NCI-H526 (cell line): ENCODE data around the gene TUBB.
"Not testable (repeated sequence)": the region's sequence is repeated elsewhere in the genome, so short reads cannot be mapped to it uniquely, and the experiment has no call there.

Experiments
- DNase-seq, 2 experiments: peaks; one replicate each; lab custom pipeline; 2025; lab: John Stamatoyannopoulos, UW

TUBB gene

DNA sequence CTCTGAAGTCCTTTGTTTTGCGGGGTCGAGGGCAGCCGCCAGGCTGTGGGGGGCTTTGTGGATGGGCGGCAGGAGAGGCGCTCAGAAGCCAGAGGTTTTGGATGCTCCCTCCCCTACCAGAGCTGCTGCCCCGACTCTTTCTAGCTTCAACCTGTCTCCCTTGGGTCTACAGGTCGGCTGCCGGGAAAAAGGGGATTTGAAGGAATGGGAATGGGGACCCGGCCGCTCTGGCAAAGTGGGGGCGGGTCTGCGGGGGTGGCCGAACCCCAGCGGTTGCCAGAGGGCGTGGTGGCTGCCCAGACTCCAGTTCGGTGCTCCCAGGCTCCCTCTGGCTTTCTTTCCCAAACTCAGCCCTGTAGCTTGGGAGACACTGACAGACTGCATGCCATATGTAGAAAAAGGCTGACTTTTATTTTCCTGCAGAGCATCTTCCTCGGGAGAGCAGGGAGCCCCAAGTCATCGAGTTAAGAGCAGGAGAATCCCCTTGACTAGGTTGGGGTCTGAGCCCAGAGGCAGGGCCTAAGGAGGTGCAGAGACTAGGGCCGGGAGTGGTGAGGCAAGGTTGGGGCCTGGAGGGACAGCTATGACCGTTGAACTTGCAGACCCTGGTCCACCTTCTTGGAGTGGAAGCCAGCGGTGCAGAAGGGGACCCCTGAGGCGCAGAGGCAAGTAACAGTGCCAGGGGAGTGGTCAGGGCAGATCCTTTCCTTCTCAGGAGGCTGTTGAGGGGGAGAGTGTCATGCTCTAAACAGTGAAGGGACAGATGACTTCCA lies 32.3 kb upstream of the TUBB start:
- DNase-seq = peak in 1 of 2 experiments; percentile 63

DNA sequence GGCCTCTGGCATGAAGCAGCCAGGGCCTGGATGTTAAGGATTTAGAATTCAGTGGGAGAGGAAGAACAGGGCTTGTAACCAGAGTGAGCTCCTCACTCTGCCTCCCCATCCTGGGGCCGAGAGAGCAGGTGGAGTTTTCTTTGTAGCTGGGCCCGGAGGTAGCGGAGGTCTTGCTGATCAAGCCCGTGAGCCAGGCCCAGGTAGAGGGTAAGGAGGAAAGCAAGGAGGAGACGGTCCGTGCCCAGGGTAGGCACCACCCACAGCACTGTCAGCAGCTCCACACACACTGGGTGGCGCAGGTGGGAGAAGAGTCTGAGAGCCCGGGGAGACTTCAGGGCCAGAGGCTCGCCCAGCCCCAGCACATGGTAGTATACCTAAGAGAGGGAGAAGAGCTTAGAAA lies 31.6 kb upstream of the TUBB start:
- no peak for DNase-seq

DNA sequence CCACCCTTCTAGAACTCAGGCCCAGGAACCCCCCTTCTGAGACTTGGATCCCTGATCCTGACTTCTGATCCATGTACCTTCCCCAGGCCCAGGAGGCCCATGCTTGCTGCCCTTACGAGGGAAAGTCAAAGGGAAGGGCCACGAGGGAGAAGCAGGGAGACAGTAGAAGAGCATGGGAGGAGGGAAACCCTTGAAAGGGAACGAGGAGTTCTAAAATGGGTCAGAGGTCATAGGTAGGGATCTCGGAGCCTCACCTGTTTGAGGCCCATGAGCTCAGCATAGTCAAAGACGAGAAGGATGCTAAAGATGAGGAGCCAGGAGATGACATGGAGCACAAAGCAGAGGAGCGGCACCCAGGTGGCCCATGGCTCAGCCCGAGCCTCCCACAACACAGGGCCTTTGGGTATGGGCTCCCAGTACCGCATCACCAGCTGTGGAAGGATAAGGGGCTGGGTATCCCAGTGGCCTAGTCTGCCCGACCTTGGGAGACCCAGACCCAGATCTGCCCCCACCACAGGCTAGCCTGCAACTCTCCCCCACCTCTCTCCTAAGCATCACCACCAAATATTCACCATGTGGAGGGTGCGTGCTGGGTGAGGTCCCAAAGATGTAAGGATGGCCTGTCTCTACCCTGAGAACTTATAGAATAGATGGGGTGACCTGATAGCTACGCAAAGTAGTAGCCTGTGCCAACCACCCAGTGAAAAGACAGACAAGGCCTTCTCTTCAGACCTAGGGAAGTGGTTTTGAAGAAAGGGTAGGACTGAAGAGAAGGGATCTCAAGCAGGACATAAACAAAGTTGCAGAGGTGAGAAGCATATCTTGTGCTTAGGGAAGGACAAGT lies 30.9 kb upstream of the TUBB start:
- DNase-seq = no peak

DNA sequence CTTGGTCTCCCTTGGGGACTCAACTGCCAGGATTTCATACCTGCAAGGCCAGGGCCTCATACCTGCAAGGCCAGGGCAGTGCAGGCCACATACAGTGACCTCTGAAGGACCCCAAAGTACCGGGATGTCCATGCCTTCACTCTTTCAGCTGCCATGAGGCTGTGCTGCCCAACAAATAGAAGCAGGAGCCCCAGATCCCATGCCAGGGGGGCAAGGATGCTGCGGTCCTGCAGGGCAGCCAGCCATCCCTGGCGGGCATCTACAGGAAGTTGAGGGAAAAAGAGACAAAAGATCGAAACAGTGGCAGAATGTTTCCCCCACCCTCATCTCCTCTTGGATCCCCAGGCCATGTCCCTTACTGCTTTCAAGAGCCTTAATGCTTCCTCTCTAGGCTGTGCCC lies 30.2 kb upstream of the TUBB start:
- DNase-seq = no peak

DNA sequence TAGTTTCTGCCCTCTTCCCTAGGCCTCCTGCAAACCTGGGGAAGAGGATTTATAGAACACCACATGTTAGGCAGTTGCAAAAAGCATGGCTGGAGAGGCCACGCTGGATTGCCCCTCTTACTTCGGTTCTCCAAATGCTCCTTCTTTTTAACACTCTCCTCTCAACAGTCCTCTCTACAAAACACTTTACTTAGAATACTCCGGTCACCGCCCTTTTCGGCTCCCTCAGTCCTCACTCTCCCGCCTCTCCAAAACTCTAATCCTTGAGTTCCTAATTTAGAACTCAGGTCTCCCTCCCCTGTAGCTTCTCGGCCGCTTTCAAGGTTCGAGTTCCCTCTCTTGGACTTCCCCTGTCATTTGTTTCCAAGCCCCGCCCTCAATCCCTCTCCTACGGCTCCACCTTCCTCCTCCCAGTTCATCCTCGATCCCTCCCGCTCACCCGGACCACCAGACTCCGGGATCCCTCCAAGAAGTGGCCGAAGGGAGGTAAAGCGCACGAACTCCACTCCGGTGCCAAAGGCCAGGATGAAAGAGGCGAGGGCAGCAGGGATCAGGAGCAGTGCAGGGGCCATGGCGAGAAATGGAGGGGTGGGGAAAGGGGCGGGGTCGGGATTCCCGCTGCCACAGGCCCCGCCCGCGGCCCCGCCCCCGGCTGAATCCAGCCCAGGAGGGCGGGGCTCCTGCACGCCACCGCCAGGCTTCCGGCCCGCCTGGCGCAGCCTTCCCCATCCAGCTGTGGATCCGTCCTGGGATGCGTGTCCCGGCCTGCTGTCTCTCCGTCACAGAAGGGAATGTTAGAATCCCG lies 29.5 kb upstream of the TUBB start, which contains the start of gene NRM:
TSS of gene NRM (minus strand) at position 582 of the 805 bp plus-strand sequence. CDS start at position 572, 10 bp downstream.
- peak; percentile 66 to 92 for DNase-seq

DNA sequence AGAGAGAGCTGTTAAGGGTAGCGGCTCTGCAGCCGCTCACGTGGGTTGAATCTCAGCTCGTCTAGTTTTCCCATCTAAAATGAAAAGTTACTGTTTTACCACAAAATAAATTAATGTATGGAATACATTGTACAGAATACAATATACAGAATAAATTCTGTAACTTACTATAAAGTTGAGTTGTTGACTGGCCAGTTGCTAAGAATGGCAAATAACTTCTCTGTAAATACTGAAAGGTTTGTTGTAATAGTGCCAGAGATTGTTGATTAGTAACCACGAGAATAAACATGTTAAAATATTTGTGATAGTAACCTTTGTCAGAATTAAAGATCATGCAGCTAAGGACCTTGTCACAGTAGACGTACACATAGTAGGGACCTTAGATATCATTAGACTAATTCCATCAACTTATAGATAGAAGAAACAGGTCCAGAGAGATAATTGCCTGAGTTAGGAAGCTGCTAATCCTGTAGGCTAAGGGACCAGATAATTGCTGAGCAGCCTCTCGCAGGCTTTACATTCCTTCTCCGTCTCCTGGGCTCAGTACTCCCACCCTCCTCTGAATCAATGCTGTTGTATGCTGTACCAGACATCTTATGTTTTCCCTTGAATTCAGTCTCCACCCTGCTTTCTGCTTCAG lies 28.8 kb upstream of the TUBB start:
- no peak for DNase-seq

DNA sequence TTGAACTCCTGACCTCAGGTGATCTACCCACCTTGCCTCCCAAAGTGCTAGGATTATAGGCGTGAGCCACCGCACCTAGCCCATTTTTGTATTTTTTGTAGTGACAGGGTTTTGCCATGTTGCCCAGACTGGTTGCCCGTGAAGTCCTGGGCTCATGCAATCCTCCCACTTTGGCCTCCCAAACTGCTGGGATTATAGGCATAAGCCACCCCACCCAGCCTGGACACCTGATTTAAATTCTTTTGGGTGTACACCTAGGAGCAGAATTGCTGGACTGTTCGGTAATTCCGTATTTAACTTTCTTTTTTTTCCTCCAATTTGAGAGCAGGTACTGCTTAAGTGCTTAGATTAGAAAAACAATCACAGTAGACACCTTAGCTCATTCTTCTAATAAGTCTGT lies 23.7 kb upstream of the TUBB start:
- no peak for DNase-seq

DNA sequence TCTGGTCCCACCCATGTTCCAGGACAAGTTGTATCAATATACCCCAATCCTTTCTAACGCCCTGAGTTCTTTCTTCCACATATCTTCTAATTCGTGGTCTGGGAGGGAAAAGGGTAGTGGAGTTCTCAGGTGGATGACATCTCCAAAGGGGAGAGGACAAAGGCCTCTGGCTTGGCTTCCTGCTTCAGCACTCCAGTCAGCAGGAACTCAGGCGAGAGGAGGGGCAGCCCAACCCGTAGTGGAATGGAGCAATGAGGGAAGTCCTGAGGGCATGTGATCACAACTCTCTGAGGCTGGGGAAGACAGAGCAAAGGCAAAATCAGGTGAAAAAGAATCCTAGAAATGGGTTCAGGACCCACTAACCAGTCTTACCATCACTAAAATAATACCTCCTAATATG lies 19.8 kb upstream of the TUBB start:
- no peak for DNase-seq

DNA sequence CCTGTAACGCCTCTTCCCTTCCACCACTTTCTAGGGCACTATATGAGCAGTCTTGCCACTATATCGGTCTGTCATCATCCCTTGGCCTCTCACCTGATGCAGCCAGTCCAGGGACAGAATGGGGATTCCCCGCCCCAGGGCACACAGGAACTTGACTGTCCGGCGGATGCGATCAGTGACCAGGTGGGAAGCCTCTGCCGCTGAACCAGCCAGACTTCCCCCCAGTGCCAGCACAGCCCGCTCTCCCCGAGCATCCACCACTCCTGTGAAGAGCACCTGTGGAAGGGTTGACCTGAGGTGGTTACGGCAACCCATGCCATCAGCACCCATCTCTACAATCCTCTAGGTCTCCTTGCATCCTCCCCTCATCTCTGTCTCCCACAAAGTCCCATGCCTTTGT lies 17.1 kb upstream of the TUBB start:
- no peak for DNase-seq

DNA sequence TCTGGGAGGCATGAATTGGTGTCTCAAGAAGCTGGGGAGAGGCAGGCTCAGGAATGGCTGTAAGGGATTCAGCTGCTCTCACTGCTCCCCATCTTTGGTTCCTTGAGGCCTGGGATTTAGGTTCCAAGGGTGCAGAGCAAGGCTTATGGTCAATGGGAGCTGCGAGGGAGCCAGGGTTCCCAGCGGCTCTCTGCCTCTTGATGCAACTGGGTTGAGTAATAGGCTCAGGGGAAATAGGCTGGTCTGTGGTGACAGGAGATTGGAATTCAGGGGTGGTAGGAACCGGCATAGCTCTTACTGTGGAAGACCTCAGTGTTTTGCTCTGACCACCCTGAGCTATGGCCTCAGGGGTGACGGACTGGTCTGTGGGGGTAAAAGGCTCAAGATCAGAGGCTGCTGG lies 16.3 kb upstream of the TUBB start:
- no peak for DNase-seq

DNA sequence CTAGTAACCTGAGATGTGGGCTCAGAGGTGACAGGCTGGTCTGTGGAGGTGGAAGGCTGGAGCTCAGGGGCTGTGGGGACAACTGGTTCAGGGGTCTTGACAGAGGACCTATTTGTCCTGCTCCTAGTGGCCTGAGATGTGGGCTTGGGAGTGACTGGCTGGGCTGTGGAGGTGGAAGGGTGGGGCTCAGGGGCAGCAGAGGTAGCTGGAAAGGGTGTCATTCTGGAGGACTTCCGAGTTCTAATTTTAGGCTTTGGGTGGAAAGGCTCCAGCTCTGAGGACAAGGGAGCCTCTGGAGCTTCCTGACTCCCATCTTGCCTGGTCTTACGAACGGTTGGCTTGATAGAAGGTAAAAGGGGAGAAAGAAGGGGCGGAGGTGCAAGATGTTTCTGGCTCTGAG lies 14.5 kb upstream of the TUBB start:
- no peak for DNase-seq

DNA sequence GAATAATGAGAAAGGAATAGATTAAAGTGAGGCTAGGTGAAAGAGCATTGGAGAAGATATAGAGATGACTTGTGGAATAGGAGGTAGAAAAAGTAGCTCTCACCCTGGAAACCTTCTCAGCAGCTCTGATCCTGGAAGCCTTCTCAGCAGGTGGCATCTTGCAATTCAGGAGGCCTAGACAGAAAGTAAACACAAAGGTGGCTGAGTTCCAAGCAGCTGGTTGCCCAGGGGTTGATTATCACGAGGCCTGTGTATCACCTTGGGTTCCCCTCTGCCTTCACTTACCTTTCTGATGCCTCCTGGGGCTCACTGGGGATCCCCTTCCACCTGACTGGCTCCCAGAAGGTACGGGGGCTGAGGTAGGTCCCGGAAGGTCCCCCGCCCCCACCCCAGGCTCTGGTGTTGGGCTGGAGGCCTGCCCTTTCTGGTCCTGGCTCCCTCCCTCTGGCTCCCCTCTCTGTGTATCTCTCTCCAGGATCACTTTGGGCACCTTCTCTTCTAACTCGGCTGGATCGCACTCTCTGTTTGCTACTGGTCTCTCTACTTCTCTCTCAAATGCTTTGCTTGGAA lies 12.8 kb upstream of the TUBB start:
- no peak for DNase-seq

DNA sequence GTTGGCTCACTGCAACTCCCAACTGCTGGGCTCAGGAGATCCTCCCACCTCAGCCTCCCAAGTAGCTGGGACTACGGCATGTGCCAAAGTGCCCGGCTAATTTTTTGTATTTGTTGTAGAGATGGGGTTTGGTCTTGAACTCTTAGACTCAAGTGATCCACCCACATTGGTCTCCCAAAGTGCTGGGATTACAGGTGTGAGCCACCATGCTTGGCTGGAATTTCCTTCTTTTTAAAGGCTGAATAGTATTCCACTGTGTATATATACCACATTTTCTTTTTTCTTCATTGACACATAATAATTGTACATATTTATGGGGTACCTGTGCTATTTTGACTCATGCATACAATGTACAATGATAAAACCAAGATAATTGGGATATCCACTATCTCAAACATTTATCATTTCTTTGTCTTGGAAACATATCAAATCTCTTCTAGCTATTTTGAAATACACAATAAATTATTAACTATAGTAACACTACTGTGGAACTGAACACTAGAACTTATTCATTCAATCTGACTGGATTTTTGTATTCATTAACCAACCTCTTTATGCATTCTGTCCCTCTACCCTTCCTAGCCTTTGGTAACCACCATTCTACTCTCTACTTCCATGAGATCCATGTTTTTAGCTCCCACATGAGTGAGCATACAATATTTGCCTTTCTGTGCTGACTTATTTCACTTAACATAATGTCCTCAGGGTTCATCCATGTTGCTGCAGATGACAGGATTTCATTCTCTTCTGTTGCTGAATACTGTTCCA lies 10.9 kb upstream of the TUBB start:
- no peak for DNase-seq

DNA sequence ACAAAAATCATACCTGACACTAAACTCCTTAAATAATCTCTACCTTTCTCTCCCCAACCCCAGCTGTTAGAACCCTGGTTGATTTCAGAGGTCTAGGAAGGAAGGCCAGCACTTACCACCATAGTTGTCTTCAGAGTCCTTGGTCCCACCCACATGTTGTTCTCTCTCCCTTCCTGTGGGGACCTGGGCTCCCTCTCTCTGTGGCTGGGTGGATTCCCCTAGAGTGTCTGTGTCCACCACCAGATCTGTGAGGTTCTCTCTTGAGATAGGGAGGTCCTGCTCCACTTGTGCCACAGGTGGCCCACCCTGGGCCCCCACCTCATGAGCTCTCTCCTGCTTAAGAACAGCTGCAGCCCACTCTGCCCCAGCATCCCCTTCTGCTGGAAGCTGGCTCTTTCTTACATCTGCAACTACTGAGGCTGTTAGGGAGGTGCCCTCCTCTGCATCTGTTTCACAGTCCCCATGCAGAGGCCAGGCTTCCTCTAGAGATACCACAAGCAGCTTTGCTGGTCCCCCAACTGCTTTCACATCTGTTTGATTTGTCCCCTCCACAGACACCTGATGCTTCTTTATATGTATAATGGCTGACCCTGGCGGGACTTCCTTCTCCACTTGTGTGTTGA lies 8.3 kb upstream of the TUBB start:
- DNase-seq = no peak

DNA sequence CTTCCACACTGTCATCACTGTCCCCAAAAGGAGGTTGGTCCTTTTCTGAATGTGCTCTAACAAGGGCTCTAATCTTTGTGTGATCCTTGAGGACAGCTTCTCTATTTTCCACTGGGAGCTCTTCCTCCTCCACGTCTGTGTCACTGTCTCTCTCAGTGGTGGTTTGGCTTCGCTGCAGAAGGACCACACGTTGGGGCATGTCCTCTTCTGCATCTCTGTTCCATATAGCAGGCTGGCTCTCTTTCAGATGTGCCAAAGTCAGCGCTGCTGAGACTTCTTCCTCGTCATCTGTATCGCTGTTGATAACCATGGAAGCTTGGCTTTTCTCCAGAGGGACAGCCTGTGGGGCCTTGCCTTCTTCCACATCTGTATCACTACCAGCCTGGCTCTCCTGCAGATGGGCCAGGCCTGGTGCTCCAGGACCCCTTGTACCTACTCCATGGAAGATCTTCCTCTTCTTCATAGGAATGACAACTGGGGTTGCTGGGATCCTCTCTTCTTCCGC lies 7.7 kb upstream of the TUBB start:
- no peak for DNase-seq

DNA sequence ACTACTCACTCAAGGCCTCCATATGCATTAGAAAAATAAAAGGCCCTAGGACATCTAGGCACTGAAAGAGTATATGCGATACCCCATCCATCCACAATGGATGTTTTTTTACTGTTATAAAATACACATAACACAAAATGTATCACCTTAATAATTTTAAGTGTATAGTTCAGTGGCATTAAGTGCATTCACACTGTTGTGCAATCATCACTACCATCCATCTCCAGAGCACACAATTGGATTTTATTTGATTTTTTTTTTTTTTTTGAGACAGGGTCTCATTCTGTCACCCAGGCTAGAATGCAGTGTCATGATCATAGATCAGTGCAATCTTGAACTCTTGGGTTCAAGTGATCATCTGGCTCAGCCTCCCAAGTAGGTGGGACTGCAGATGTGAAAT lies 5.9 kb upstream of the TUBB start:
- DNase-seq = no peak

DNA sequence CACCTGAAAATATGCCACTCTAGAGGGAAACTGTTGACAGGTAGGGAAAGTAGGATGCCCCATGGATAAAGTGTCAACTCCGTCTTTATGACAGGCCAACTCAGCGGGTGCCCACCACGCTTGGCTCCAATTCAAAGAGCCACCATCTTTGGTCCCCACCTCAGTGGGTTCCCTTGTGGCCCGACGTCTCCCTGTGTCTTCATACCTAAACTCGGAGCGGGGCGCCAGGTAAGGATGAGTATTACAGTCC lies 3.3 kb upstream of the TUBB start:
- DNase-seq = no peak

DNA sequence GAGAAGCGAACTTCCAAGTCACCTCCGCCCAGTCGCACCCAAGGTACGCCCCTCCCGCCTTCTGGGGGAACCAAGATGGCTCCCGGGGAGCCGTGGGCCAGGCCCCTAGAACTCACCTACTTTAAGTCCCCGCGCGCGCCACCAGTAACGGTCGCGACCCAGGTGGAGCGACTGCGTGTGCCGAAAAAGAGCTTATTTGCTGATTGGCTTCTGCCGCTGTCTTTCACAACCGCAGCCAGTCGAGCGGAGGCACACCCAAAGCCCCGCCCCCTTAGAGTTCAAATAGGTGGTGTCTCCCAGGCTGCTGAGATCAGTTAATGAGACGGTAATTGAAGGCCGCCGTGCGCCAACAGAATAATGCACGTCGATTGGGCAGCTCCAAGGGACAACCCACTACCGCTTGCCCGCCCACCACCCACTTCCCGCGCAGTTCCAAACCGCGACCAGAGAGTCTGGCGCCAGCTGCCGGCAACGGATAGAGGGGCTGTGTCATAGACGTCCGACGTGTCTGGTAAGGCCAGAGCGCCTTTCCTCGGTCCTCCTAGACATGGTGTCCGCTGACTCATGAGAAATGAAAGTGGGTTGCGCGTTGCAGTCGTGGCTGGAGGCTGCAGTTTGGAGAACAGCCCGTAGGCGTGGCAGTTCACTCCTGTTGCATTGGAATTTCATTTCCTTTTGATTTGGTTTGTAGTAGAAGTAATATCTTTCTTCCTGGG lies 2.9 kb upstream of the TUBB start, which contains the start of gene MDC1:
TSS of gene MDC1 (minus strand) at position 153 of the 716 bp plus-strand sequence. CDS start 2,106 bp downstream, outside the sequence.
- DNase-seq = peak; percentile 100

DNA sequence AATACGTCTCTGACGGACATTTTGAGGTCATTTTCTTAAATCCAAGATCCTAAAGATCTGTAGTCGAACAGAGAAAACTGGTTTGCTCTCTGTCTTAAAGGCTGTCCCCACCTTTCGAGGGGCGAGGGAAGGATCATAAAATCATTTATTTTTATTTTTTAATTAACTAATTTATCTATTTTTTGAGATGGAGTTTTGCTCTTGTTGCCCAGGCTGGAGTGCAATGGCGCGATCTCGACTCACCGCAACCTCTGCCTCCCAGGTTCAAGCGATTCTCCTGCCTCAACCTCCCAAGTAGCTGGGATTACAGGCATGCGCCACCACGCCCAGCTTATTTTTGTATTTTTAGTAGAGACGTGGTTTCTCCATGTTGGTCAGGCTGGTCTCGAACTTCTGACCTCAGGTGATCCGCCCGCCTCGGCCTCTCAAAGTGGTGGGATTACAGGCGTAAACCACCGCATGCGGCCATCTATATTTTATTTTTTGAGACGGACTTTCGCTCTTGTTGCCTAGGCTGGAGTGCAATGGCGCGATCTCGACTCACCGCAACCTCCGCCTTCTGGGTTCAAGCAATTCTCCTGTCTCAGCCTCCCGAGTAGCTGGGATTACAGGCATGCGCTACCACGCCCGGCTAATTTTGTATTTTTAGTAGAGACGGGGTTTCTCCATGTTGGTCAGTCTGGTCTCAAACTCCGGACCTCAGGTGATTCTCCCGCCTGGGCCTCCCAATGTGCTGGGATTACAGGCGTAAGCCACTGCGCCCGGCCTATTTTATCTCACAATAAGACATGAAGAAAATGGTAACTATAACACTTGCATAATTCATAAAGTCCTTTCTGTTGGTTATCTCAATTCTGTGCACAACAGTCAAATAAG lies 2.1 kb upstream of the TUBB start:
- DNase-seq = not testable (repeated sequence)
